GM21825 (cell line): ENCODE results near the gene NCKAP5L.

Source experiments
- ATAC-seq: cut with Tn5 transposase; IDR thresholded peaks from one replicate; pipeline ENCODE4 v1.9.1; 2021; ENCODE audit warnings: mild to moderate bottlenecking, moderate library complexity; ENCODE audit not compliant: unreplicated experiment

Gene NCKAP5L

GRCh38 chr12:49741882-49742620, 86.2 kb downstream of the NCKAP5L start:
- ATAC-seq = peak; percentile 62
